K562 (cell line): Measurements from ENCODE around the gene TSSK2. TPM values are rescaled to one million over a fixed set of nuclear protein-coding genes. Genes with fewer than 3 reads are reported as not detected.

Source experiments
- CBX2 ChIP-seq: fragments of 200-600 bp; sonication (generic); IDR thresholded peaks from one replicate; pipeline ENCODE4 v1.6.1; 2012; ENCODE audit warnings: mild to moderate bottlenecking, low read length, inconsistent platforms; ENCODE audit not compliant: insufficient read depth, poor library complexity, severe bottlenecking
- CC2D1A ChIP-seq: fragments of 450-650 bp; IDR thresholded peaks from 2 replicates; pipeline ENCODE4 v1.6.1; 2017; ENCODE audit warnings: mild to moderate bottlenecking
- DEAF1 ChIP-seq: fragments of 450-650 bp; formaldehyde crosslinking; IDR thresholded peaks from 2 replicates; pipeline ENCODE4 v1.4.0; 2020; ENCODE audit warnings: mild to moderate bottlenecking, moderate library complexity
- ETV6 ChIP-seq, 3 experiments: fragments of 150-350 bp in 1 of 3; sonication (generic) in 1 of 3; formaldehyde crosslinking in 1 of 3; IDR thresholded peaks; 2 replicates each; pipeline versions ENCODE4 v1.6.1 to v1.8.0; 2014 to 2022; ENCODE audit warnings: borderline replicate concordance in 2 of 3, low read depth in 2 of 3, antibody characterized with exemption in 1 of 3, low read length in 1 of 3, mild to moderate bottlenecking in 1 of 3, missing genetic modification reagents in 1 of 3
- GATAD2B ChIP-seq: fragments of 450-650 bp; IDR thresholded peaks from 2 replicates; pipeline ENCODE4 v1.6.1; 2017; ENCODE audit warnings: mild to moderate bottlenecking, borderline replicate concordance
- HDAC3 ChIP-seq: fragments of 450-650 bp; IDR thresholded peaks from 2 replicates; pipeline ENCODE4 v1.6.1; 2018; ENCODE audit warnings: borderline replicate concordance, mild to moderate bottlenecking, moderate library complexity; ENCODE audit not compliant: partially characterized antibody
- IRF1 ChIP-seq: sonication (generic); formaldehyde crosslinking; IDR thresholded peaks from 2 replicates; pipeline ENCODE4 v1.8.0; 2022; ENCODE audit warnings: missing genetic modification reagents, mild to moderate bottlenecking, borderline replicate concordance
- MCM5 ChIP-seq: fragments of 450-650 bp; IDR thresholded peaks from 2 replicates; pipeline ENCODE4 v1.6.1; 2016; ENCODE audit warnings: low read depth
- MXI1 ChIP-seq: IDR thresholded peaks from 2 replicates; pipeline ENCODE4 v1.6.1; 2011; ENCODE audit warnings: low read depth, mild to moderate bottlenecking, improper control_type of control experiment, low read length
- MYNN ChIP-seq, 2 experiments: sonication (generic); formaldehyde crosslinking in 1 of 2; IDR thresholded peaks; 2 replicates each; pipeline versions ENCODE4 v1.5.0 to v1.6.1; 2016 to 2020; ENCODE audit warnings: antibody characterized with exemption in 1 of 2, missing genetic modification reagents in 1 of 2
- PKNOX1 ChIP-seq: fragments of 450-650 bp; IDR thresholded peaks from 2 replicates; pipeline ENCODE4 v1.6.1; 2016
- PML ChIP-seq: IDR thresholded peaks from 2 replicates; pipeline ENCODE4 v1.6.1; 2012; ENCODE audit warnings: low read length, inconsistent platforms
- POLR2AphosphoS2 ChIP-seq: IDR thresholded peaks from 2 replicates; pipeline ENCODE4 v1.6.1; 2012; ENCODE audit warnings: low read length, improper control_type of control experiment
- POLR2G ChIP-seq: fragments of 200-400 bp; formaldehyde crosslinking; IDR thresholded peaks from 2 replicates; pipeline ENCODE4 v1.6.1; 2017; ENCODE audit warnings: low read depth, mild to moderate bottlenecking, antibody characterized with exemption, low read length, moderate library complexity
- PRMT5 ChIP-seq: sonication (generic); formaldehyde crosslinking; IDR thresholded peaks from 2 replicates; pipeline ENCODE4 v1.5.0; 2020; ENCODE audit warnings: missing genetic modification reagents
- RBFOX2 ChIP-seq: fragments of 200-400 bp; formaldehyde crosslinking; IDR thresholded peaks from 2 replicates; pipeline ENCODE4 v1.6.1; 2017; ENCODE audit warnings: low read depth, mild to moderate bottlenecking, low read length, moderate library complexity
- RBM25 ChIP-seq: fragments of 200-400 bp; formaldehyde crosslinking; IDR thresholded peaks from 2 replicates; pipeline ENCODE4 v1.6.1; 2018; ENCODE audit warnings: low read length, low read depth, moderate library complexity; ENCODE audit not compliant: severe bottlenecking
- RFX5 ChIP-seq: IDR thresholded peaks from 2 replicates; pipeline ENCODE4 v1.6.1; 2011; ENCODE audit warnings: low read depth, mild to moderate bottlenecking, improper control_type of control experiment, low read length
- RNF2 ChIP-seq: sonication (generic); IDR thresholded peaks from 2 replicates; pipeline ENCODE4 v1.6.1; 2016
- ZBTB8A ChIP-seq: fragments of 450-650 bp; IDR thresholded peaks from 2 replicates; pipeline ENCODE4 v1.6.1; 2018; ENCODE audit warnings: mild to moderate bottlenecking, moderate library complexity; ENCODE audit not compliant: partially characterized antibody
- ZNF445 ChIP-seq: fragments of 250-450 bp; sonication (Bioruptor Pico); IDR thresholded peaks from 2 replicates; pipeline ENCODE4 v1.4.0; 2020; ENCODE audit warnings: low read depth, mild to moderate bottlenecking, moderate library complexity
- ZNF584 ChIP-seq: fragments of 200-800 bp; sonication (Bioruptor generic); IDR thresholded peaks from 2 replicates; pipeline ENCODE4 v1.6.1; 2016; ENCODE audit warnings: low read depth, mild to moderate bottlenecking, missing genetic modification characterization, missing compliant biosample characterization
- polyA plus RNA-seq, 8 experiments: library from polyadenylated mRNA; depleted of rRNA in 4 of 8; stranded (reverse) in 5 of 8; unstranded in 3 of 8; fragments of >200 nt; fragmentation: Nextera tagmentation in 2 of 8; fragmentation: Illumina TruSeq in 1 of 8; extraction: Ambion mirVana in 2 of 8; extraction: Trizol in 1 of 8; gene quantifications; 2 replicates each; pipeline versions ENCODE4 v1.2.1 to v1.2.3, GENCODE V29; 2011 to 2014; ENCODE audit warnings: inconsistent platforms in 1 of 8, missing spikeins in 1 of 8
- total RNA-seq, 7 experiments: library from RNA; depleted of rRNA in 6 of 7; stranded (reverse); fragments of >200 nt in 6 of 7; fragmentation: Illumina TruSeq in 2 of 7; extraction: Trizol in 2 of 7; gene quantifications; 2 replicates each; pipeline versions ENCODE4 v1.2.1 to v1.2.3, GENCODE V29; 2011 to 2021; ENCODE audit warnings: low replicate concordance in 1 of 7
- TF ChIP-seq, protein P1 (sequence below): fragments of 450-650 bp; formaldehyde crosslinking; IDR thresholded peaks from 2 replicates; pipeline ENCODE4 v1.4.0; 2020; ENCODE audit warnings: mild to moderate bottlenecking, moderate library complexity
- TF ChIP-seq, protein P2 (sequence below): fragments of 250-450 bp; sonication (Bioruptor Pico); IDR thresholded peaks from 2 replicates; pipeline ENCODE4 v1.8.0; 2021; ENCODE audit warnings: moderate library complexity, mild to moderate bottlenecking, inconsistent platforms

The TSSK2 gene
- total and polyA plus RNA-seq, 9 of the 15 experiments (the other 6 are each of a cell fraction or from before 2014, with no cell fraction given): 0.04 TPM; not detected in 8

DNA sequence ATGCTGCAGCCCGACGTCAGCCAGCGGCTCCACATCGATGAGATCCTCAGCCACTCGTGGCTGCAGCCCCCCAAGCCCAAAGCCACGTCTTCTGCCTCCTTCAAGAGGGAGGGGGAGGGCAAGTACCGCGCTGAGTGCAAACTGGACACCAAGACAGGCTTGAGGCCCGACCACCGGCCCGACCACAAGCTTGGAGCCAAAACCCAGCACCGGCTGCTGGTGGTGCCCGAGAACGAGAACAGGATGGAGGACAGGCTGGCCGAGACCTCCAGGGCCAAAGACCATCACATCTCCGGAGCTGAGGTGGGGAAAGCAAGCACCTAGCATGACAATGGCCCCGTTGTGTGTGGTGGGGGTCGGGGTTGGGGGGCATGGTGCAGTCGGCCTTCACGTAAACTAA lies 1.0 kb downstream of the TSSK2 start (continued):
- TF ChIP-seq RFX5: no peak
- TF ChIP-seq MXI1: no peak
- TF ChIP-seq POLR2G: peak; percentile 78
- no peak for TF ChIP-seq RNF2
- peak; percentile 66 for TF ChIP-seq RBFOX2
- TF ChIP-seq CC2D1A: no peak
- no peak for TF ChIP-seq PML
- no peak for TF ChIP-seq PRMT5 (CRISPR knock-in tag)
- no peak for TF ChIP-seq ZNF584 (CRISPR knock-in tag)
- TF ChIP-seq, protein P1, sequence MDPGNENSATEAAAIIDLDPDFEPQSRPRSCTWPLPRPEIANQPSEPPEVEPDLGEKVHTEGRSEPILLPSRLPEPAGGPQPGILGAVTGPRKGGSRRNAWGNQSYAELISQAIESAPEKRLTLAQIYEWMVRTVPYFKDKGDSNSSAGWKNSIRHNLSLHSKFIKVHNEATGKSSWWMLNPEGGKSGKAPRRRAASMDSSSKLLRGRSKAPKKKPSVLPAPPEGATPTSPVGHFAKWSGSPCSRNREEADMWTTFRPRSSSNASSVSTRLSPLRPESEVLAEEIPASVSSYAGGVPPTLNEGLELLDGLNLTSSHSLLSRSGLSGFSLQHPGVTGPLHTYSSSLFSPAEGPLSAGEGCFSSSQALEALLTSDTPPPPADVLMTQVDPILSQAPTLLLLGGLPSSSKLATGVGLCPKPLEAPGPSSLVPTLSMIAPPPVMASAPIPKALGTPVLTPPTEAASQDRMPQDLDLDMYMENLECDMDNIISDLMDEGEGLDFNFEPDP (CRISPR knock-in tag): no peak
- TF ChIP-seq IRF1 (CRISPR knock-in tag): no peak
- no peak for TF ChIP-seq DEAF1
- no peak for TF ChIP-seq ETV6 (IDR thresholded peaks at IDR 0.05; ENCODE audit: borderline replicate concordance in 1 of 2, low read depth in 2 of 2, low read length in 1 of 2)
- no peak for TF ChIP-seq ETV6 (CRISPR knock-in tag; IDR thresholded peaks at IDR 0.05; ENCODE audit: borderline replicate concordance)
- no peak for TF ChIP-seq RBM25
- TF ChIP-seq, protein P2, sequence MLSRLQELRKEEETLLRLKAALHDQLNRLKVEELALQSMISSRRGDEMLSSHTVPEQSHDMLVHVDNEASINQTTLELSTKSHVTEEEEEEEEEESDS (CRISPR knock-in tag): no peak
- TF ChIP-seq MCM5: no peak
- no peak for TF ChIP-seq HDAC3
- no peak for TF ChIP-seq CBX2
- no peak for TF ChIP-seq MYNN (IDR thresholded peaks at IDR 0.05)
- no peak for TF ChIP-seq MYNN (CRISPR knock-in tag; IDR thresholded peaks at IDR 0.05)
- peak; percentile 33; the same call in 1 of the 2 replicates for TF ChIP-seq POLR2AphosphoS2
- no peak for TF ChIP-seq PKNOX1
- no peak for TF ChIP-seq GATAD2B
- no peak for TF ChIP-seq ZBTB8A
- no peak for TF ChIP-seq ZNF445
